Vagina (tissue), 2 donors: ENCODE results near the gene FCRL6.

Source experiments
- POLR2A ChIP-seq, 2 donors: fragments of 450-650 bp; IDR thresholded peaks; one replicate each; pipeline ENCODE4 v1.6.1; 2017; ENCODE audit warnings: antibody characterized with exemption in 2 of 2, mild to moderate bottlenecking in 2 of 2, moderate library complexity in 2 of 2
- POLR2AphosphoS5 ChIP-seq, 2 donors: sonication (generic); formaldehyde crosslinking; IDR thresholded peaks; one replicate each; pipeline ENCODE4 v1.9.0; 2017; ENCODE audit warnings: antibody characterized with exemption in 2 of 2, mild to moderate bottlenecking in 2 of 2, low read depth in 1 of 2; ENCODE audit not compliant: insufficient read depth in 1 of 2
- TF ChIP-seq, protein P1 (sequence below), 3 experiments: fragments of 450-650 bp in 2 of 3; fragments of 200-600 bp in 1 of 3; sonication (generic) in 1 of 3; IDR thresholded peaks; one replicate each; pipeline ENCODE4 v1.5.1; 2017 to 2019; ENCODE audit warnings: antibody characterized with exemption in 3 of 3, mild to moderate bottlenecking in 2 of 3, moderate library complexity in 2 of 3

DNA sequence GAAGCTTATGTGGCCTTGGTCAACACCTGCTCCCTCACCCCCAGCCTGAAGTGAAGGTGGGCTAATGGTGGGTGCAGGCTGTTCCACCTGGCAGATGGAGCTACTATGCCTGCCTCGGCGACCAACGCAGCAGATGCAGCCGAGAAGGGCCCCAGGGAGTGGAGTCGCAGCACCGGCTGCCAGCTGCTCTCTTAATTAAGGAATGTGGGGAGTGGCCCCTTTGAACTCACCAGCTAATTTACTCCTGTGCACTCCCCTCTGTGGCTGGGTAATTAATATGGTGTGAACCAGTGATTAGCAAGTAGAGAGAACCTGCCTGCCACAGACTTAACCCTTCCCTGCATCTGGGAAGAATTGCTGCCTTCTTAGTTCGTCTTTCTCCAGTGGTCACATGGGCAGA, 21.2 kb downstream of the FCRL6 start:
- TF ChIP-seq, protein P1, sequence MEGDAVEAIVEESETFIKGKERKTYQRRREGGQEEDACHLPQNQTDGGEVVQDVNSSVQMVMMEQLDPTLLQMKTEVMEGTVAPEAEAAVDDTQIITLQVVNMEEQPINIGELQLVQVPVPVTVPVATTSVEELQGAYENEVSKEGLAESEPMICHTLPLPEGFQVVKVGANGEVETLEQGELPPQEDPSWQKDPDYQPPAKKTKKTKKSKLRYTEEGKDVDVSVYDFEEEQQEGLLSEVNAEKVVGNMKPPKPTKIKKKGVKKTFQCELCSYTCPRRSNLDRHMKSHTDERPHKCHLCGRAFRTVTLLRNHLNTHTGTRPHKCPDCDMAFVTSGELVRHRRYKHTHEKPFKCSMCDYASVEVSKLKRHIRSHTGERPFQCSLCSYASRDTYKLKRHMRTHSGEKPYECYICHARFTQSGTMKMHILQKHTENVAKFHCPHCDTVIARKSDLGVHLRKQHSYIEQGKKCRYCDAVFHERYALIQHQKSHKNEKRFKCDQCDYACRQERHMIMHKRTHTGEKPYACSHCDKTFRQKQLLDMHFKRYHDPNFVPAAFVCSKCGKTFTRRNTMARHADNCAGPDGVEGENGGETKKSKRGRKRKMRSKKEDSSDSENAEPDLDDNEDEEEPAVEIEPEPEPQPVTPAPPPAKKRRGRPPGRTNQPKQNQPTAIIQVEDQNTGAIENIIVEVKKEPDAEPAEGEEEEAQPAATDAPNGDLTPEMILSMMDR (IDR thresholded peaks at IDR 0.05), result no peak
- TF ChIP-seq POLR2AphosphoS5 (IDR thresholded peaks at IDR 0.05; ENCODE audit: insufficient read depth in 1 of 2, low read depth in 1 of 2) (no peak), POLR2A (IDR thresholded peaks at IDR 0.05) (no peak)
